Panc1 (cell line): Measurements from ENCODE around the gene ALOX12B.

Experiments used
- POLR2AphosphoS5 ChIP-seq: IDR thresholded peaks from 2 replicates; pipeline ENCODE4 v1.6.1; 2012; ENCODE audit warnings: mild to moderate bottlenecking, low read depth, low read length, moderate library complexity
- SIN3A ChIP-seq: IDR thresholded peaks from 2 replicates; pipeline ENCODE4 v1.6.1; 2012; ENCODE audit warnings: low read depth, mild to moderate bottlenecking, low read length, moderate library complexity, borderline replicate concordance; ENCODE audit not compliant: insufficient read depth
- TF ChIP-seq, protein P1 (sequence below): fragments of 450-650 bp; IDR thresholded peaks from 2 replicates; pipeline ENCODE4 v1.5.1; 2017; ENCODE audit warnings: mild to moderate bottlenecking
- TF ChIP-seq, protein P2 (sequence below), 2 experiments: IDR thresholded peaks; 2 replicates each; pipeline ENCODE4 v1.6.1; 2011 to 2012; ENCODE audit warnings: low read depth in 2 of 2, control low read depth in 1 of 2, low read length in 1 of 2, mild to moderate bottlenecking in 1 of 2, moderate library complexity in 1 of 2; ENCODE audit not compliant: insufficient read depth in 1 of 2

DNA sequence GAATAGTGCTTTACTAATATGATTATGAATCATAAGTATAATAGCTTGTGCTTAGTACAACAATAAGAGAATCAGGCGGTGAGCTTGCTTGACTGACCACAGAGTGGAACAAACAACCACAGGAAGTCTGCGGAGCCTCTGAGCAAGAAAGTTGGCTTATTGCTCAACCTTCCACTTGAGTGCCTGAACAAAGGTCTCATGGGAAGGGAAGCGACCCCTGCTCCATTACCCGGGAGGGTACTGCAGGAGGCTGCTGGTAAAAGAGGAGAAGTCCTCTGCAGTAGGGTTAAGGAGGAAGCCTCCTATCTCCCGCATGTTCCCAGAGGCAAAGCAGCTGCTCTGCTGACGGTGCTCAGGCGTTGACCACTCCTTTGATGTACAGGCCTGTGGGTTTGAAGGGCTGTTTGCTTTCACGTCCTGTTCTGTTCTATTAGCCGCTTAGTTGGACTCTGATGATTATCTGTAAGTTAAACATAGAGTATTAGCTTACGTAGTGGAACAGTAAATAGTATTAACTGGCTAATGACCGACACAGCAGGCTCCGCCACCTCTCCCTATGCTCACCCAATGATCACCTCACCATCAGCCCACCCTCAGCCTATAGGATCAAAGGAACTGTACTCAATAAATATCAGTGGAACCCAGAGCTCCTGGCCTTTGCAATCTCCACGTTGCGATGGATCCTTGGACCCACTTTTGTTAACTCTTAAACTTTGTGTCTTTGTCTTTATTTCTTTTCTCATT, 31.1 kb downstream of the ALOX12B start:
- TF ChIP-seq POLR2AphosphoS5 (no peak), SIN3A (no peak)
- TF ChIP-seq, protein P1, sequence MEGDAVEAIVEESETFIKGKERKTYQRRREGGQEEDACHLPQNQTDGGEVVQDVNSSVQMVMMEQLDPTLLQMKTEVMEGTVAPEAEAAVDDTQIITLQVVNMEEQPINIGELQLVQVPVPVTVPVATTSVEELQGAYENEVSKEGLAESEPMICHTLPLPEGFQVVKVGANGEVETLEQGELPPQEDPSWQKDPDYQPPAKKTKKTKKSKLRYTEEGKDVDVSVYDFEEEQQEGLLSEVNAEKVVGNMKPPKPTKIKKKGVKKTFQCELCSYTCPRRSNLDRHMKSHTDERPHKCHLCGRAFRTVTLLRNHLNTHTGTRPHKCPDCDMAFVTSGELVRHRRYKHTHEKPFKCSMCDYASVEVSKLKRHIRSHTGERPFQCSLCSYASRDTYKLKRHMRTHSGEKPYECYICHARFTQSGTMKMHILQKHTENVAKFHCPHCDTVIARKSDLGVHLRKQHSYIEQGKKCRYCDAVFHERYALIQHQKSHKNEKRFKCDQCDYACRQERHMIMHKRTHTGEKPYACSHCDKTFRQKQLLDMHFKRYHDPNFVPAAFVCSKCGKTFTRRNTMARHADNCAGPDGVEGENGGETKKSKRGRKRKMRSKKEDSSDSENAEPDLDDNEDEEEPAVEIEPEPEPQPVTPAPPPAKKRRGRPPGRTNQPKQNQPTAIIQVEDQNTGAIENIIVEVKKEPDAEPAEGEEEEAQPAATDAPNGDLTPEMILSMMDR: no peak
- TF ChIP-seq, protein P2, sequence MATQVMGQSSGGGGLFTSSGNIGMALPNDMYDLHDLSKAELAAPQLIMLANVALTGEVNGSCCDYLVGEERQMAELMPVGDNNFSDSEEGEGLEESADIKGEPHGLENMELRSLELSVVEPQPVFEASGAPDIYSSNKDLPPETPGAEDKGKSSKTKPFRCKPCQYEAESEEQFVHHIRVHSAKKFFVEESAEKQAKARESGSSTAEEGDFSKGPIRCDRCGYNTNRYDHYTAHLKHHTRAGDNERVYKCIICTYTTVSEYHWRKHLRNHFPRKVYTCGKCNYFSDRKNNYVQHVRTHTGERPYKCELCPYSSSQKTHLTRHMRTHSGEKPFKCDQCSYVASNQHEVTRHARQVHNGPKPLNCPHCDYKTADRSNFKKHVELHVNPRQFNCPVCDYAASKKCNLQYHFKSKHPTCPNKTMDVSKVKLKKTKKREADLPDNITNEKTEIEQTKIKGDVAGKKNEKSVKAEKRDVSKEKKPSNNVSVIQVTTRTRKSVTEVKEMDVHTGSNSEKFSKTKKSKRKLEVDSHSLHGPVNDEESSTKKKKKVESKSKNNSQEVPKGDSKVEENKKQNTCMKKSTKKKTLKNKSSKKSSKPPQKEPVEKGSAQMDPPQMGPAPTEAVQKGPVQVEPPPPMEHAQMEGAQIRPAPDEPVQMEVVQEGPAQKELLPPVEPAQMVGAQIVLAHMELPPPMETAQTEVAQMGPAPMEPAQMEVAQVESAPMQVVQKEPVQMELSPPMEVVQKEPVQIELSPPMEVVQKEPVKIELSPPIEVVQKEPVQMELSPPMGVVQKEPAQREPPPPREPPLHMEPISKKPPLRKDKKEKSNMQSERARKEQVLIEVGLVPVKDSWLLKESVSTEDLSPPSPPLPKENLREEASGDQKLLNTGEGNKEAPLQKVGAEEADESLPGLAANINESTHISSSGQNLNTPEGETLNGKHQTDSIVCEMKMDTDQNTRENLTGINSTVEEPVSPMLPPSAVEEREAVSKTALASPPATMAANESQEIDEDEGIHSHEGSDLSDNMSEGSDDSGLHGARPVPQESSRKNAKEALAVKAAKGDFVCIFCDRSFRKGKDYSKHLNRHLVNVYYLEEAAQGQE (IDR thresholded peaks at IDR 0.05; ENCODE audit: insufficient read depth in 1 of 2, low read depth in 2 of 2, low read length in 1 of 2): no peak
